Stimulated activated CD8-positive, alpha-beta memory T cell treated with anti-CD3 and anti-CD28 coated beads, Interleukin-4, amount 100 ng/mL, for 4 hours (primary cell): ENCODE data around the gene ZNF689.
"Not testable (repeated sequence)": the region's sequence is repeated elsewhere in the genome, so short reads cannot be mapped to it uniquely, and the experiment has no call there.

ENCODE experiments used
- DNase-seq, 2 donors: peaks; one replicate each; pipeline ENCODE4 v3.0.0-alpha.2; 2020; ENCODE audit warnings: low read depth in 2 of 2, low spot score in 1 of 2

The ZNF689 gene

DNA sequence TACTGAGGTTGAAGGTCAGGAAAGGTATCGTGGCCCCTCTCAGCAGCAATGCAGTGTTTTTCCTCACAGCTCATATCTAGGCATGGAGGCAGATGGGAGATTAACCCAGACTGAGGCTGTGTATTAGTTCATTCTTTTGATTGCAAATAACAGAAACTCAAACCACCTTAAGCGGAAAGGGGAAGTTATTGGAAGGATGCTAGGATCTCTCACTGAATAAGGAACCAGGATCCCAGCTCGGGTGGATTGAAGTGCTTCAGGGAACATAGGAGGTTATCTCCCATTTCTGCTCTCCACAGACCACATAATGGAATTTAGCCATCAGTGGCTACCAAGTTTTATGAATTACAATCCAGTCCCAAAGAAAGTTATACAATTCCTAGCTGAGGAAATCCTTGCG lies 8.2 kb downstream of the ZNF689 start:
- no peak for DNase-seq

DNA sequence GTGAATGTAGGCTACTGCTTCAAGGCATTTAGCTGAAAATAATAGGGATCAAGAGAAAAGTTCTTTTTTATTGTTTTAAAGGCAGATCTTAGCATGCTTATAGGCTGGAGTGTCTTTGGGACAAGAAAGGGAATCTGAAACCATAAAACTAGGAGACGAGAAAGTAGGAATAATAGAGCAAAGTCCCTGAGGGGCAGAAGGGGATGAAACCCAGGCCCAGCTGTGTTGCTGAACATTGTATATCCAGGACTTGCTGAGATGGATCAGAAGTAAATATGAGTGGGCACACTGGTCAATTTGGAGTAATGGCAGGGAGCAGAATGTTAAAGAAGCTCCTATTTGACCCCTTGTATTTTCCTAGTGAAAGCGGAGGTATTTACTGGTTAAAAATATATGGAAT lies 9.3 kb downstream of the ZNF689 start:
- DNase-seq = no peak

DNA sequence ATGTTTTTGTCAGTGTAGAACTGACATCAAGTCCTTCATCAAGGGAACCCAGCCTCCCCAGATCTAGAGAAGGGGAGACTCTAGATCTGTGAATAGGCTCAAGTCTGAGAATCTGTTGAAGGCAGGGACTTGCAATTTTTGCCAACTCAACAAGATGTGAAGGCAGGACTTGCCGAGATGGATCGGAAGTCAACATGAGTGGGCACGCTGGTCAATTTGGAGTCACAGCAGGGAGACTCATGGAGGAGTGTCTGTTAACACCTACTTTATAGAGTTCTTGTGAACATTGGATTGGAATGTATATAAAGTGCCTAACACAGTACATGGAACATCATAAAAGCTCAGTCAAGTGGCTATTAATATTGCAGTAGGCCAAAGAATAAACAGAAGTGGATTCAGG lies 10.0 kb downstream of the ZNF689 start:
- no peak for DNase-seq

DNA sequence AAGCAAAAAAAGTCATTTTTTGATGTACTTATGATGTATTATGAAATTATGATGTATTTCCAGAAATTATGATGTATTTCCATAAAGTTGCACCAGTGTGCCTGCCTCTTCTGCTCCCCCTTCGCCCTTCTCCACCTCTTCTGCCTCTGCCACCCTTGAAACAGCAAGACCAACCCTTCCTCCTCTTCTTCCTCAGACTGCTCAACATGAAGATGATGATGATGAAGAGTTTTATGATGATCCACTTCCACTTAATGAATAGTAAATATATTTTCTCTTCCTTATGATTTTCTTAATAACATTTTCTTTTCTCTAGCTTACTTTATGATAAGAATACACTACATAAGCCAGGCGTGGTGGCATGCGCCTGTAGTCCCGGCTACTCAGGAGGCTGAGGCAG lies 17.3 kb downstream of the ZNF689 start:
- no peak for DNase-seq

DNA sequence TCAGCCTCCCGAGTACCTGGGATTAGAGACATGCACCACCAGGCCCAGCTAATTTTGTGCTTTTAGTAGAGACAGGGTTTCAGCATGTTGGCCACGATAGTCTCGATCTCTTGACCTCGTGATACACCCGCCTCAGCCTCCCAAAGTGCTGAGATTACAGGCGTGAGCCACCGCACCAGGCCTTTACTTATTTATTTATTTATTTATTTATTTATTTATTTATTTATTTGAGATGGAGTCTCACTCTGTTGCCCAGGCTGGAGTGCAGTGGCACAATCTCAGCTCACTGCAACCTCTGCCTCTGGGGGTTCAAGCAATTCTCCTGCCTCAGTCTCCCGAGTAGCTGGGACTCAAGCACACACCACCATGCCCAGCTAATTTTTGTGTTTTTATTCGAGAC lies 19.3 kb downstream of the ZNF689 start:
- DNase-seq = not testable (repeated sequence)

DNA sequence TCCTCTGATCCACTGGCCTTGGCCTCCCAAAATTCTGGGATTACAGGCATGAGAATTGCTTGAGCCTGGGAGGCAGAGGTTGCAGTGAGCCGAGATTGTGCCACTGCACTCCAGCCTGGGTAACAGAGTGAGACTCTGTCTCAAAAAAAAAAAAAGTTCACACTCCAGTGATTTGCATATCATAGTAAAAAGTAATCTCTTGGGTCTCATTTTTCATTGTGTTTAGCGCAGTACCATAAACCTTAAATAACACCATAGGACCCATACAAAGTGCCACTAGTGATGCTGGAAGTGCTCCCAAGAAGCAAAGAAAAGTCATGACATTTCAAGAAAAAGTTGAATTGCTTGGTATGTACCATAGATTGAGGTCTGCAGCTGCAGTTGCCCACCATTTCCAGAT lies 20.6 kb downstream of the ZNF689 start:
- not testable (repeated sequence) for DNase-seq

DNA sequence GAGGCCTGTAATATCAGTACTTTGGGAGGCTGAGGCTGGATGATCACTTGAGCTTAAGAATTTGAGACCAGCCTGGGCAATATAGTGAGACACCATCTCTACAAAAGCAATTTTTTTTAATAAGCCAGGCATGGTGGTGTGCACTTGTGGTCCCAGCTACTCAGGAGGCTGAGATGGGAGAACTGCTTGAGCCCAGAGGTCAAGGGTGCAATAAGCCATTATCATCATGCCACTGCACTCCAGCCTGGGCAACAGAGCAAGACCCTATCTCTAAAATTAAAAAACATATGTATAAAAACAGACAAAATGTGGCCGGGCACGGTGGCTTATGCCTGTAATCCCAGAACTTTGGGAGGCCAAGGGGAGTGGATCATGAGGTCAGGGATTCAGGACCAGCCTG lies 21.5 kb downstream of the ZNF689 start:
- DNase-seq = no peak

DNA sequence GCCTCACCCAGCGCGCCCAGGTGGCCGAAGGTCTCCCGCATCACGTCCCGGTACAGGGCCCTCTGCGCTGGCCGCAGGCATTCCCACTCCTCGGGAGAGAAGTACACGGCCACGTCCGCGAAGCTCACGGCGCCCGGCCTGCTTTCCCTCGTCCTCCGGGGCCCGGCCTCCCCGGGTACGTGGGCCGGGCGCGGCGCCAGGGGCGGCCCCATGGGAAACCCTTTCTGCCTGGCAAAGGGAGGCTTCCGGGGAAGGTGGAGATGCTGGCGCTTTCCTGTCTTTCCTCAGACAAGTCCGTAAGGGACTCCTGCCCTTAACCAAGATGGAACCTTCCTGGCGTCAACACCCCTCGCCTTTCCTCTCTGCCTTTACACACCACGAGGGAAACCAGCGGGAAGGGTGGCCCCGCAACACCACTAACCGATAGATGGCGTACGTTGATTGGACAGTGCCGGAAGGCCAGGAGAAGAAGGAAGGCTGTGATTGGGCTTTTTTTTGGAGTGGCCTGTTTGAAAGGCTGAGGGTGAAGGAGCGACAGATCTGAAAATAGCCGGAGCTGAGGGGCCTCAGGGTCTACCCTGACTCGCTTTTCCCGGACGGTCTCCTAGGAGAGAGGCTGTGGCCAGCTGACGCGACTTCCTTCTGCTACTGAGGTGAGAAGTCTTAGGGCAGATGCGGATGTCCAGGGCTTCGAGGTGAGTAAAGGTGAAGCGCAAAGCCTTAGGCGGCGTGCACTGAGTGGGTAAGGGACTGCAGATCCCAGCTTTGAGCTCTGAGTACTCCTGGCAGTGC lies 24.6 kb downstream of the ZNF689 start, which contains the start of gene ZNF785:
Gene ZNF785 (minus strand): TSS at position 298 of the 792 bp plus-strand sequence. CDS start 86 bp downstream, at position 212.
- DNase-seq = peak; percentile 81 to 83

DNA sequence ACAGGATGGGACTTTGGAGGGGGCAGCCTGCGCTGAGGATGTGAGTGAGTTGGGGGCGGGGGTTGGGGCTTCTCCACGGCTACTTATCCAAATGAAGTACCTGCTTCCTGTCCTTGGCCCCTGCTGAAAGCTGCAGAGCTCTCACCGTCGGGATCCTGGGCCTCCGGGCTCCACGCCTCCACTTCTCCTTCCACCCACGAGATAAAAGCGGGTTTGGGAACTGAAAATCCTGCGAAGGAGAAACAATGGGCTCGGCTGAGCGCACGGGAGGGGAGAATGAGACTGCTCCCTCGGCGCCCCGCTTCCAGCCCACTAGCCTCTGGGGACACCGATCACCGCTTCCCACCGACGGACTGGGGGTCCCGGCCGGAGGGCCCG lies 25.2 kb downstream of the ZNF689 start:
- no peak for DNase-seq

DNA sequence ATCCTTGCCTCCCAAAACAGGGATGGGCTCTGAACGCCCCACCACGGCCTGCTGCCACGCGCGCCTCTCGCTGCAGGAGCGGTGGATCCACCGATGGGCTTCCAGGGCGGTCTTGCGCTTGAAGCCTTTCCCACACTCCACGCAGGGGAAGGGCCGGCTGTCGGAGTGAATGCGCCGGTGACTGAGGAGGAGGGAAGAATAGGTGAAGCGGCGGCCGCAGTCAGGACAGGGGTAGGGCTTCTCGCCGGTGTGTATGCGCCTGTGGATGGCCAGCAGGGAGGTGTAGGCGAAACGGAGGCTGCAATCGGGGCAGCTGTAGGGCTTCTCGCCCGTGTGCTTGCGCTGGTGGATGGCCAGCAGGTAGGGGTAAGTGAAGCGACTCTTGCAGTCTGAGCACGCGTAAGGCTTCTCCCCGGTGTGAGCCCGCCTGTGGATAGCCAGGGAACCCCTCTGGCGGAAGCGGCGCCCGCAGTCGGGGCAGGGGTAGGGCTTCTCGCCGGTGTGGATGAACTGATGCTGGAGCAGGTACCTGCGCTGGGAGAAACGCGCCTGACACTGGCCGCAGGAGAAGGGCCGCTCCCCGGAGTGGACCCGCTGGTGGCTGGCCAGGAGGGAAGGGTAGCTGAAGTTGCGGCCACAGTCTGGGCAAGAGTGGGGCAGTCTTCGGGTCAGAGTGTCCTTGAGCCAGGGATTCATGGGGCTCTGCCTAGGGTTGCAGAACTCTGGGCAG lies 27.4 kb downstream of the ZNF689 start:
- DNase-seq = no peak

DNA sequence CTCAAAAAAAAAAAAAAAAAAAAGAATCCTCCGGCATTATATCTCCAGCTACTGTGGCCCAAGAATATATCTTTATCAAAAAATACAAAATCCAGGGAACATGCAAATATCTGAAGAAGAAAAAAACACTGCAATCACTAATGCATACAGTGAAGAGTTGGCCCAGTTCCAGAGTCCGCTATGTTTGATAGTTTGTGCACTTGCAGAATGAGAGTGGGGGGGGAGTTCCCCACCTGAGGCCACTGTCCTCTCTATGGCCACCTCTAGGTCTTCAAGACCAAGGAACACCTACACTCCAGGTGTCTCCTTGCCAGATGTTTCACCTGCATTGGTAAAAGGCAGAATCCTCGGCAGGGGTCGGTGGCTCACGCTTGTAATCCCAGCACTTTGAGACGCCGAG lies 28.7 kb downstream of the ZNF689 start:
- DNase-seq = no peak

DNA sequence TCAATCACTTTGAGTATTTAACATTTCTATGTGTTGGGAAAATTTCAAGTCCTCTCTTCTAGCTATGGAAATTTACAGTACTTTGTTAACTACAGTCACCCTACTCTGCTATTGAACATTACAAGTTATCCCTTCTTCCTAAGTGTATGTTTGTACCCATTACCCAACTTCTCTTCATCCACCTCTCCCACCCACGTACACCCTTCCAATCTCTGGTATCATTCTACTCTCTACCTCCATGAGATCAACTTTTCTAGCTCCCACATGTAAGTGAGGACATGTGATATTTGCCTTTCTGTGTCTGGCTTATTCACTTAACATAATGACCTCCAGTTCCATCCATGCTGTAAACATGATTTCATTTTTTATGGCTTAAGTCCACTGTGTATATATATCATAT lies 35.5 kb downstream of the ZNF689 start:
- DNase-seq = no peak

DNA sequence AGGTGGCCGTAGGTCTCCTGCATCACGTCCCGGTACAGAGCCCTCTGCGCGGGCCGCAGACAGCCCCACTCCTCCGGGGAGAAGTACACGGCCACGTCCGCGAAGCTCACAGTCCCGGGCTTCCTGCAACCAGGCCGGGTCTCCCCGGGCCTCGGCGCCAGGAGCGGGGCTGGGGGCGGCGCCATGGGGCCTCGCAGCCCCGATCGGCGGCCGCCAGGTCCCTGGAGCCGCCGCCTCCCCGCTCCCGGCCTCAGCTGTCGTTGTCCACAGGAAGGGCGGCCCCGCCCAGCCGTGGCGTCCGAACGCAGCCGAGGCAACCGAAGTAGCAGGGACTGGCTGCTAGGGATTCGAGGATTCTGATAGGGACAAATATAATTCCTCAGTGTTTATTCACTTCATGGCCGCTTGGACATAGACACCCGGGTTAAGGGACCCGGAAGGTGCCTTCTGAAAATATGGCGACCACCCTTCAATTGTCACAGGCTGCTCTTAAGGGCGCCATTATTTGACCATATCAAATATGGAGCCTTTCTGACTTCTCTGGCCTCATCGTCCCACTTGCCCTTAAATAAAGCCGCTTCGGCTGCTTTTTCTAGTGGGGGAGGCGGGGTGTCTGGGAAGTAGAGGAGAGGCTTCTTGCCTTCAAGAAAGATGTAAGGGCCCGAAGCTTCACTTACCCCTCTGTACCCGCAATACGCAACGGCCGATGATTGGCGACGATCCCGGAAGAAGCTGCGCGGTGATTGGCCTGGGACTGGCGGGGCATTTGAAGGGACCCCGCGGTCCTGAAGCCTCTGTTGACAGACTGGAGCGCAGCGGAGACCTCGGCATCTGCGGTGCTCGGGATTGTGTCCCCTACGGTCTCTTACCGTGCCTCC lies 38.5 kb downstream of the ZNF689 start, which contains the start of gene ZNF688:
Gene ZNF688 (minus strand): TSS at position 270 of the 878 bp plus-strand sequence. CDS start 85 bp downstream, at position 185.
- peak; percentile 88 to 93 for DNase-seq

DNA sequence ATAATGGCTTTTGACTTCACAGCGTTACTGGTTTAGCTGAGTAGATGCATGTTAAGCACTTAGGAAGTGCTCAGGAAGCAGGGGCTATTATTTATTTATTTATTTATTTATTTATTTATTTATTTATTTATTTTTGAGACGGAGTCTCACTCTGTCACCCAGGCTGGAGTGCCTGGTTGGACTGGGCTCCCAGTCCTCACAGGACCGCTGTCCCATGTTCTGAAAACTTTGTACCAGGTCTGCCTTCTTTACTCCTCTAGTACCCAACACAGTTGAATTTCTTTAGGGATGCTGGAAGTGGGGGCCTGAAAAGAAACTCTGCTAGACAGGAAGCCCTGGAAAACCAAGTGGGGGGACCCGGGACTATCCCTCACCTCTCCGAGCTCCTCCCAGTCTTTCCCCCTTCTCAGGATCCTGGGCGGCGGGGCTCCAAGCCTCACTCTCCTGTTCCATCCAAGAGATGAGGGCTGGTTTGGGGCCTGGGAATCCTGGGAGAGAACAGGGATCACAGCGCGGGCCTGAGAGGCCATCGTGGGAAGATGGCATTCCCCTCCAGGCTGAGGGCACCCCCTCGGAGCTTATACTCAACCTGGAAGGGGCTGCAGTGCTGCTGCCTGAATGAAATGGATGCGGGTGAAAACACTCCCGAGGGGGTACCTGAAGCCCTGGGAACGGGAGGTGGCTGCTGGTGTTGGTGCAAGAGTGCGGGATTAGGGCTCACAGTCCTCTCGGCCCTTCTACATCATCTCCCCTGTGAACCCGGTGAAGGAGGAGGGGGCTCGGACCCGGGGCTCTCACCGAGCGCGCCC lies 39.3 kb downstream of the ZNF689 start:
- DNase-seq = no peak

DNA sequence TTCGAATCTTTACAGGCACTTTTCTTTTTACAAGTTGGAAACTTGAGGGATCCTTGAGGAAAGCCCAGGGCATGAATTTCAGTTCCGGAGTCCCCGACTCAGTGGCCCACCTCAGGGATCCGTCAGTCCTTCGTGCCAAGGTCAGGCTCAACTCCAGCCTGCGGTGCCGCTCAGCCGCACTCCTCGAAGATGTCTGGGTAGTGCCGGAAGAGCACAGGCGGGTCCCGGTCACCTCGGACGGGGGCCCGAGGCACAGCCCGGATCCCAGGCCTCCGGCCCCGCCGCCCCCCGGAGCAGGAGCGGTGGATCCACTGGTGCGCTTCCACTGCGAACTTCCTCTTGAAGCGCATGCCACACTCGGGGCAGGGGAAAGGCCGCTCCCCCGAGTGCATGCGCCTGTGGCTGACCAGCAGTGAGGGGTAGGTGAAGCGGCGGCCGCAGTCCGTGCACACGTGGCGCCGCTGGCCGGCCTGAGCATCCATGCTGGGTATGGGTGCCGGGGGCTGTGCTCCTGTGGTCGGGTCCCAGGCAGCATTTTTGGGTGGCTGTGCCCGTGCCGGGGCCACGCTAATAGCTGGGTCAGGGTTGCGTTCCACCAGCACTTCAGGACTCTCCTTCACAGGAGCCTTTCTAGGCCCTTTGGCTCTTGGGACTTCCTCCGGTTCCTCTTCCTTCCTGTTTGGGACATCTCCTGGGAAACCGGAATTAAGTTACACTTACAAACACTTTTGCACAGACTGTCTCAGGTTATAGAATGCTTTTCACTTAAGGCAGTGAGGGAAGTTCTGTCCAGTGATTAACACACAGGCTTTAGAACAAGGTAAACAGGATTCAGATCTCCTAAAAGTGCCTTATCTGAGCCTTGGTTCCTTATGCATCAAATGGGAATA lies 40.2 kb downstream of the ZNF689 start:
- DNase-seq = no peak

DNA sequence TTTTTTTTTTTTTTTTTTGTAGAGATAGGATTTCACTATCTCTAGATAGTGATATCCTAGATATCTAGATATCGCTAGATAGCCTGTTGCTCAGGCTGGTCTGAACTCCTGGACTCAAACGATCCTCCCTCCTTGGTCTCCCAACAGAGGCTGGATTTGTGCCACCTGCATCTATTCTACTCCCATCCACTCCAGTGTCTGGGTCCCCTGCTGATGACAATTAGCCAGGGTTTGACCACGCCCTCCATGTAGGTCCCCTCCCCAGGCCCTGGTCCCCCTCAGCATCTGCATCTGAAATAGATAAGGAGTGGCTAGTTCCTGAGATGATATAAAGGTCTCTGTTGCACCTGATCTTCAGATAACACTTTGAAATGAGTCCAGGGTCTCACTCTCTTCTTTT lies 40.9 kb downstream of the ZNF689 start:
- no peak for DNase-seq

DNA sequence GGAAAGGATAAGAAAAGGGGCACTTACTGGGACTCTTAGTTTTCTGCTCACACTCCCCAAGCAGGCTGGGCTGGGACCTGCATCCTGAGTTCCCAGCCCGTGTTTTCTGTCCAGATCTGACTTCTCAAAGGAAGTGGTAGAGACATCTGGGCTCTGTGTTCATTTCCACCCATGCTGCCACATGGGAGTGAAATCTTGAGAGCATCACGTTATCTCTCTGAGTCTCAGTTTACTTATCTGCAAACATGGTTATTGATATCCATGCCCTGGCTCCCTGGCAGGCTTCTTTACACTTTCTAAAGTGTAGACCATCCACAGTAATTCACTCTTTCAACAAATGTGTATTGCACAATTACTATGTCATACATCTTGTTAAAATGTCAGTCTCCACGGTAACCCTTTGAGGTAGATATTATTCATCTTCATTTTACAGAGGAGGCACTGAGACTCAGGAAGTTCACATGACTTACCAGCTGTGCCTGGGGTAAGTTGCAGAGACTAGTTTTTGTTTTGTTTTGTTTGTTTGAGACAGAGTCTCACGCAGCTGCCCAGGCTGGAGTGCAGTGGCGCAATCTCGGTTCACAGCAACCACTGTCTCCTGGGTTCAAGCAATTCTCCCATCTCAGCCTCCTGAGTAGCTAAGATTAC lies 42.1 kb downstream of the ZNF689 start:
- no peak for DNase-seq

DNA sequence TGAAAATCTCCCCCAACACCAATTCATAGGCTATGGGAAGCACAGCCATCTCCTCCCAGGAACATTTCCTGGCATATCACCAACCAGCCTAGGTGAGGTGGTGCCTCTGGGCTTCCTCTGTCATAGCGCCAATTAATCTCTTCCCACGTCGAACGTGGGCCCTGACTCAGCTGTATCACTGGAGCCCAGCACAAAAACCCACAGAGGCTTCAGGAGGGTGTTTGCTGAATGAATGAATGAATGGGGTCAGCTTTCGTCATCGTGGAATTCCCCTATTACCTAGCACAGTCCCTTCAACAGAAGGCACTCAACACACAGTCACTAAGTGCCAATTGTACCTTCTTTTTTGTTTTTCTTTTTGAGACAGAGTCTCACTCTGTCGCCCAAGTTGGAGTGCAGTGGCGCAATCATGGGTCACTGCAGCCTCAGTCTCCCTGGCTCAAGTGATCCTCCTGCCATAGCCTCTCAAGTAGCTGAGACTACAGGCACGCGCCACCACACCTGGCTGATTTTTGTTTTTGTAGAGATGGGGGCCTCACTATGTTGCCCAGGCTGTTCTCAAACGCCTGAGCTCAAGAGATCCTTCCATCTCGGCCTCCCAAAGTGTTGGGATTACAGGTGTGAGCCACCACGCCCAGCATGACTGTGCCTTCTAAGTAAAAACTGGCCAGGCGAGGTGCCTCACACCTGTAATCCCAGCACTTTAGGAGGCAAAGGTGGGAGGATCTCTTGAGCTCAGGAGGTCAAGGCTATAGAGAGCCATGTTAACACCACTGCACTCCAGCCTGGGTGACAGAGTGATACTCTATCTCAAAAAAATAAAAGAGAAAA lies 42.8 kb downstream of the ZNF689 start:
- peak in 1 of 2 donors; percentile 41 for DNase-seq
